Liver (tissue), 9 donors: ENCODE measurements around the gene ARL4D. TPM values are rescaled to one million over a fixed set of nuclear protein-coding genes. Genes with fewer than 3 reads are reported as not detected.

ENCODE experiments used
- DNase-seq: peaks from one replicate; pipeline ENCODE4 v3.0.0-alpha.2; 2017; ENCODE audit warnings: low spot score
- H3K27ac ChIP-seq, 2 donors: one replicate each; pipeline ENCODE4 v1.7.0; 2013; ENCODE audit warnings: inconsistent platforms in 2 of 2, low read length in 2 of 2, control low read depth in 1 of 2, low read depth in 1 of 2, mild to moderate bottlenecking in 1 of 2
- H3K27me3 ChIP-seq, 4 donors: one replicate each; pipeline versions ENCODE4 v1.6.1 to v1.7.0; 2013; ENCODE audit warnings: low read length in 3 of 4, inconsistent platforms in 1 of 4, mild to moderate bottlenecking in 1 of 4, moderate library complexity in 1 of 4; ENCODE audit not compliant: control insufficient read depth in 4 of 4, insufficient read depth in 4 of 4
- H3K36me3 ChIP-seq, 4 donors: one replicate each; pipeline versions ENCODE4 v1.6.1 to v1.7.0; 2013; ENCODE audit warnings: low read length in 3 of 4, mild to moderate bottlenecking in 3 of 4, low read depth in 1 of 4, moderate library complexity in 1 of 4; ENCODE audit not compliant: control insufficient read depth in 4 of 4, insufficient read depth in 3 of 4
- H3K4me1 ChIP-seq, 4 donors: one replicate each; pipeline versions ENCODE4 v1.6.1 to v1.7.0; 2013; ENCODE audit warnings: low read length in 3 of 4, mild to moderate bottlenecking in 3 of 4, moderate library complexity in 1 of 4; ENCODE audit not compliant: control insufficient read depth in 4 of 4, insufficient read depth in 4 of 4
- H3K4me3 ChIP-seq, 3 donors: one replicate each; pipeline versions ENCODE4 v1.6.1 to v1.7.0; 2013; ENCODE audit warnings: low read length in 3 of 3, control low read depth in 1 of 3, low read depth in 1 of 3, mild to moderate bottlenecking in 1 of 3
- H3K9ac ChIP-seq, 2 donors: one replicate each; pipeline ENCODE4 v1.7.0; 2013; ENCODE audit warnings: low read length in 2 of 2, mild to moderate bottlenecking in 2 of 2, moderate library complexity in 2 of 2, control low read depth in 1 of 2, low read depth in 1 of 2
- H3K9me3 ChIP-seq, 4 donors: one replicate each; pipeline versions ENCODE4 v1.6.1 to v1.7.0; 2013; ENCODE audit warnings: low read length in 3 of 4; ENCODE audit not compliant: control insufficient read depth in 4 of 4
- ATF3 ChIP-seq: IDR thresholded peaks from 2 replicates; pipeline ENCODE4 v1.6.1; 2016; ENCODE audit warnings: antibody characterized with exemption
- EGR1 ChIP-seq, 2 donors: IDR thresholded peaks; 2 replicates each; pipeline ENCODE4 v1.6.1; 2016 to 2018; ENCODE audit warnings: antibody characterized with exemption in 2 of 2, low read depth in 2 of 2
- FOXA1 ChIP-seq: IDR thresholded peaks from 2 replicates; pipeline ENCODE4 v1.6.1; 2016; ENCODE audit warnings: antibody characterized with exemption
- FOXA2 ChIP-seq: IDR thresholded peaks from 2 replicates; pipeline ENCODE4 v1.6.1; 2016; ENCODE audit warnings: antibody characterized with exemption
- GABPA ChIP-seq, 2 donors: IDR thresholded peaks in 1 of 2; conservative IDR thresholded peaks in 1 of 2; 2 replicates each; pipeline ENCODE4 v1.6.1; 2016; ENCODE audit warnings: antibody characterized with exemption in 2 of 2, mild to moderate bottlenecking in 1 of 2, moderate library complexity in 1 of 2
- HNF4A ChIP-seq, 2 donors: conservative IDR thresholded peaks; 2 replicates each; pipeline ENCODE4 v1.6.1; 2016; ENCODE audit warnings: antibody characterized with exemption in 2 of 2, mild to moderate bottlenecking in 2 of 2
- HNF4G ChIP-seq: IDR thresholded peaks from 2 replicates; pipeline ENCODE4 v1.6.1; 2016; ENCODE audit warnings: antibody characterized with exemption
- JUND ChIP-seq, 2 donors: IDR thresholded peaks; 2 replicates each; pipeline ENCODE4 v1.6.1; 2016; ENCODE audit warnings: antibody characterized with exemption in 2 of 2
- MAX ChIP-seq: IDR thresholded peaks from 2 replicates; pipeline ENCODE4 v1.6.1; 2016; ENCODE audit warnings: antibody characterized with exemption
- RAD21 ChIP-seq, 2 donors: IDR thresholded peaks; 2 replicates each; pipeline ENCODE4 v1.6.1; 2016; ENCODE audit warnings: antibody characterized with exemption in 2 of 2, mild to moderate bottlenecking in 2 of 2
- REST ChIP-seq: IDR thresholded peaks from 2 replicates; pipeline ENCODE4 v1.6.1; 2016; ENCODE audit warnings: antibody characterized with exemption, mild to moderate bottlenecking
- RXRA ChIP-seq, 2 donors: IDR thresholded peaks; 2 replicates each; pipeline ENCODE4 v1.6.1; 2017 to 2018; ENCODE audit warnings: antibody characterized with exemption in 2 of 2, mild to moderate bottlenecking in 1 of 2
- SP1 ChIP-seq: IDR thresholded peaks from 2 replicates; pipeline ENCODE4 v1.6.1; 2018; ENCODE audit warnings: antibody characterized with exemption, mild to moderate bottlenecking
- TAF1 ChIP-seq: conservative IDR thresholded peaks from 2 replicates; pipeline ENCODE4 v1.6.1; 2016; ENCODE audit warnings: antibody characterized with exemption, mild to moderate bottlenecking
- YY1 ChIP-seq: IDR thresholded peaks from 2 replicates; pipeline ENCODE4 v1.6.1; 2016; ENCODE audit warnings: antibody characterized with exemption, mild to moderate bottlenecking
- ZBTB33 ChIP-seq: IDR thresholded peaks from 2 replicates; pipeline ENCODE4 v1.6.1; 2016; ENCODE audit warnings: antibody characterized with exemption
- WGBS: extraction: QIAGEN DNeasy Blood & Tissue Kit; methylation state at CpG from one replicate; pipeline ENCODE4 v1.1.7; 2013; 5-methylcytosine and 5-hydroxymethylcytosine counted together
- polyA plus RNA-seq, 2 donors: library from polyadenylated mRNA; stranded (reverse) in 1 of 2; unstranded in 1 of 2; fragments of 200-250 nt in 1 of 2; fragments of >200 nt in 1 of 2; fragmentation: Nextera tagmentation in 1 of 2; extraction: Ambion mirVana in 1 of 2; gene quantifications; one replicate each; pipeline versions ENCODE4 v1.2.1 to v1.2.3, GENCODE V29; 2013 to 2015
- total RNA-seq, 2 donors: library from RNA; depleted of rRNA; stranded (reverse); fragments of >200 nt; gene quantifications; one replicate each; pipeline ENCODE4 v1.2.3, GENCODE V29; 2014
- donor health status: healthy.
- donor health status: healthy.
- donor health status: healthy.
- donor health status: healthy.
- donor health status: healthy.

Gene ARL4D
- total and polyA plus RNA-seq, 4 donors, result 13.6 to 39.2 (median 17.6) TPM

- no peak overlapping the region for H3K27ac ChIP-seq
- H3K36me3 ChIP-seq, result no peaks in the 10 kb centered on the region
- TF ChIP-seq HNF4G, result no peak
- no peak for TF ChIP-seq YY1
- no peak for TF ChIP-seq FOXA1
- TF ChIP-seq MAX, result no peak
- TF ChIP-seq FOXA2, result no peak
- no peak for TF ChIP-seq ATF3
- TF ChIP-seq HNF4A (conservative IDR thresholded peaks at IDR 0.05), result no peak
- TF ChIP-seq GABPA (IDR thresholded peaks at IDR 0.05 in 1 of 2, conservative IDR thresholded peaks at IDR 0.05 in 1 of 2), result no peak
- no peak for TF ChIP-seq JUND (IDR thresholded peaks at IDR 0.05)
- TF ChIP-seq REST, result no peak
- no peak for TF ChIP-seq ZBTB33
- TF ChIP-seq TAF1, result no peak
- TF ChIP-seq RAD21 (IDR thresholded peaks at IDR 0.05), result no peak
- no peak for TF ChIP-seq RXRA (IDR thresholded peaks at IDR 0.05)
- no peak for TF ChIP-seq EGR1 (IDR thresholded peaks at IDR 0.05; ENCODE audit: low read depth in 2 of 2)
- no peak for TF ChIP-seq SP1
- H3K27me3 ChIP-seq, result no peaks in the 10 kb centered on the region
- H3K9ac ChIP-seq, result no peak overlapping the region
- no peaks in the 10 kb centered on the region for H3K9me3 ChIP-seq
- peaks cover 0 to 14% (median 3%) of the 10 kb centered on the region in 4 donors for H3K4me1 ChIP-seq
- WGBS, result 90% methylated on average over 2 of the region's 2 CpGs
- H3K4me3 ChIP-seq, result no peak overlapping the region
- DNase-seq, result no peak
Observed at GRCh38 chr17:43442711-43443110, 43.9 kb downstream of the ARL4D start.

- Histone ChIP-seq H3K4me3 (no peak overlapping the region), H3K27ac (no peak overlapping the region), H3K9me3 (no peaks in the 10 kb centered on the region), H3K36me3 (no peaks in the 10 kb centered on the region), H3K9ac (no peak overlapping the region), H3K27me3 (no peaks in the 10 kb centered on the region), H3K4me1 (peaks cover 0 to 14% (median 4%) of the 10 kb centered on the region in 4 donors)
- no peak for TF ChIP-seq GABPA (IDR thresholded peaks at IDR 0.05 in 1 of 2, conservative IDR thresholded peaks at IDR 0.05 in 1 of 2)
- no peak for TF ChIP-seq YY1
- TF ChIP-seq ATF3, result no peak
- no peak for TF ChIP-seq FOXA2
- TF ChIP-seq ZBTB33, result no peak
- TF ChIP-seq JUND (IDR thresholded peaks at IDR 0.05), result no peak
- TF ChIP-seq SP1, result no peak
- TF ChIP-seq HNF4G, result no peak
- TF ChIP-seq REST, result no peak
- no peak for DNase-seq
- 93% methylated on average over 3 of the region's 3 CpGs for WGBS
Observed at GRCh38 chr17:43443381-43443780, 44.6 kb downstream of the ARL4D start.
